NCI-H2081 (cell line): ENCODE results near the gene FAM120B.
"Not testable (repeated sequence)": the region's sequence is repeated elsewhere in the genome, so short reads cannot be mapped to it uniquely, and the experiment has no call there.

Experiments
- DNase-seq, 2 experiments: peaks; one replicate each; lab custom pipeline; 2025; lab: John Stamatoyannopoulos, UW

FAM120B gene

DNA sequence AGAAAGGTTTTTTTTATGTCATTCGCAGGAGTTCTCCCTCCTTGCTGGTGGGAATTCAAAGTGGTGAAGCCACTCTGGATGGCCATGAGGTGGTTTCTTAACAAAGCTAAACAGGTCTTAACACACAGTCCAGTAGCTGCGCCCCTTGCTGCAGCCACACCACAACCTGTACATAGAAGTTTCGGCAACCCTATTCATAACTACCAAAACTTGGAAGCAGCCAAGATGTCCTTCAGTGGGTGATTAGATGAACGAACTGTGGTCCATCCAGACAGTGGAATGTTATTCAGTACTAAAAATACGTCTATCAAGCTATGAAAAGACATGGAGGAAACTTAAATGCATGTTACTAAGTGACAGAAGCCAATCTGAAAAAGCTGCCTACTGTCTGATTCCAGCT, 78.9 kb downstream of the FAM120B start:
- no peak for DNase-seq

DNA sequence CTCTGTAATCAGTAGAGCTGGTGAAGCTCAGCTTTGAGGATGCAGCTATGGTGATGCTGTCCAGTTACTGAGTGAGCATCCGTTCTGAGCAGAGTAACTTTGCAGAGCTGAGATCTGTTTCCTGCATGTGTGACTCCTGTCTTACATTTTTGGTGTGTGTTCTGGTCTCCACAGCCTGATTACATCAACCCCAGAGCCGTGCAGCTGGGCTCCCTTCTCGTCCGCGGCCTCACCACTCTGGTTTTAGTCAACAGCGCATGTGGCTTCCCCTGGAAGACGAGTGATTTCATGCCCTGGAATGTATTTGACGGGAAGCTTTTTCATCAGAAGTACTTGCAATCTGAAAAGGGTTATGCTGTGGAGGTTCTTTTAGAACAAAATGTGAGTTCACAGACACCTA, 81.6 kb downstream of the FAM120B start:
- DNase-seq = no peak

- no peak for DNase-seq
These were observed 86.5 kb downstream of the FAM120B start for GRCh38 chr6:170393033-170393432.

- DNase-seq = no peak
These were observed 87.3 kb downstream of the FAM120B start for GRCh38 chr6:170393807-170394399.

GRCh38 chr6:170394980-170395379, 88.4 kb downstream of the FAM120B start:
- DNase-seq = no peak

- DNase-seq = not testable (repeated sequence)
These were observed 92.3 kb downstream of the FAM120B start for GRCh38 chr6:170398743-170399369.

GRCh38 chr6:170399955-170400558, 93.5 kb downstream of the FAM120B start:
- not testable (repeated sequence) for DNase-seq

DNA sequence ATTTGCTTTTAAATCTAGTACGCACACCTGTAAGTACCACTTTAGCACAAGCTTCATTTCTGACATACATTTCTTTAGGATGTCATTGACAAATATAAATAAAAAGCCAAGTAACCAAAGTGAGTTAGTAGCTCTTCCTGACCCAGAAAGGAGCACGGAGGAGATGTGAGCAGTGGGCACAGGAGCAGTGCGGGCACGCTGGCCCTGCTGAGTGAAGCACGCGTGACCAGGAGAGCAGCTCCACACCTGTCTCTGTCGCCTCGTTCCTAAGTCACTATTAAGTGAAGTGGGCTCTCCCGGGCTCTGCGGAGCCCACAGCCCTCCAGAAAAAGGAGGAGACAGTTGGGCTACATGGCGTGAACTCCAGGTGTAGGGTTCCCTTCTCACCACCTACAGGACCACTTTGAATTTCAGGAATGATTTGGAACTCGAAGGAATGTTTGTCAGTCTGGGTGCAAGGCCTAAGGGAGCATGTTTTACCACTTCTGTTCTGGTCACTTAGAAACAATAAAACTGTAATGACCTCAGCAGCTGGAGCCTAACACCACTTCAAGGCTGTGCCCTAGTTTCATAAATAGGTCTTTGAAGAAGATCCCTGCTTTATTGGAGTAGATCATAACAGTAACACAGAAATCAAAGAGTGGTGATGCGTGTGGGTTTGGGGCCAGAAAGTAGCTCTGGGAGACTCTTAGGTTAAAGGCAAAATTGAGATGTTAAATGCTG, 95.9 kb downstream of the FAM120B start:
- no peak for DNase-seq

GRCh38 chr6:170403451-170403850, 96.9 kb downstream of the FAM120B start:
- no peak for DNase-seq

DNA sequence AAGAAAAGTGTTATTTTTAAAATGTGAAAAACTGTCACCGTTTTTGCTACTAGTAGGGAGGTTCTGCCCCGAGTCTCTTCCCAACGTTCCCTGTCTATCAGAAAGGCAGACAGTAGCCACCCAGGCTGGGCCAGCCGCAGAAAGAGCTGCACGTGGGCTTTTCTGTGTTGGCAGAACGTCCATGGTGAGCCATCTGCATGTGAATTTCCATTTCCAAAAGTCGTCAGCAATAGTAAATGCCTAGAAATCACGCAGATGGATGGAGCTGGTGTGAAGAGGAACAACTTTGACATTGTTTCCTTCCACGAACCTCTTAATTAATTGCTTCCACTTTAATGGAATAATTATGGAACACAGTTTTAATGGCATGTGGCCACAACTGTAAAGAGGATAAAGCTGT, 97.5 kb downstream of the FAM120B start:
- DNase-seq = no peak

DNA sequence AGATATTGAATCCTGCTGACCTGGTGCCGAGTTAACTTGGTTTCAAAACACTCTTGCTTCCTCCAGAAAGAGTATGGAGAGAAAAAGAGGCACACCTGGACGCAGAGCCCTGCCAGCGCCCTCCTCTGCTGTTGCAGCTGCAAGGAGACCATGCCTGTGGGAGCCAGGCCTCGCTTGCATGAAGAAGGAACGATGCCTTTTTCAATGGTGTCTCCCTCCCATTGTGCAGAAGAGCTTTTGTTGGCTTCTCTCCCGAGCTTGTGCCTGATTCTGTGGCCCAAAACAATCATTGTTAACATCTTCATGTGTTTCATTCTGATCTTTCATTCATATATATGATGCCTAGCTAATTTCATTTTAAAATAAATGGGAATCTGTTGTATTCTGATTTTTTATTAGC, 98.1 kb downstream of the FAM120B start:
- no peak for DNase-seq

- DNase-seq = no peak
These were observed 98.9 kb downstream of the FAM120B start for GRCh38 chr6:170405311-170405975.

DNA sequence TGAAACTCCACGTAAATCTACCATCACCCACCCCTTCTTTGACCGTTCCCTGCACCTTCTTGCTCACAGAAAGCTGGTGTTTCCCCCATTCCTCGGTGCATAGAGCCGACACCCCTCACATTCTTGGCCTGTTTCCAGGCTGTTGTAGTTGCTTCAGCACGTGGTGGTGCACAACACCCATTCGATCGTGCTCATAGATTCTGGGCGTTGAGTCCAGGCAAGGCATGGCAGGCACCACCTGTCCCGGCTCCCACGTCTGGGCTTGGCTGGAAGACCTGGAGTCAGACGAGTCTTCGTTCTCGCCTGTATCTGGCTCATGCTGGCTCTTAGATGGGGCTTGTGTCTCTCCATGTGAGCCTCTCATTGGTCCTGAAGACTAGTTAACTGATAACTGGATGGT, 100.6 kb downstream of the FAM120B start:
- no peak for DNase-seq

- no peak for DNase-seq
These were observed 101.4 kb downstream of the FAM120B start for GRCh38 chr6:170407932-170408331.

GRCh38 chr6:170409746-170410145, 103.2 kb downstream of the FAM120B start:
- not testable (repeated sequence) for DNase-seq

DNA sequence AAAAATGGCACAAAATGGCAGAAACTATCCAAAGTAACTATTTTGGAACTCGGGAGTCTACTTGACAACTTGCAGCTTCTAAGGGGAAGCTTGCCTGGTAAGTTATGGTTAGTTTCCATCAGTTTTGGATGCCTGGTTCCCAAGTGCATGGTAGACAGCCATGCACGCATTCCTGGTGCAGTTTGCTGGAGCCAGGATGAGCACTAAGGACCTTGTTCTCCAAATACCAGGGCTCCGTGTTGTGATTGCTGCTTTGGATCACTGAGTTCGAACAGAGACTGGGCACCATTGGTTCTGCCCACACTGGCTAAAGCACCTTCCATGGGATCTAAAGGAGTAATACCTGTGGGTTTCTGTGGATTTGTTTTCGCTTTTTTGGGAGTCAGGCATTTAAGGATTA, 103.7 kb downstream of the FAM120B start:
- DNase-seq = no peak

GRCh38 chr6:170415318-170415717, 108.8 kb downstream of the FAM120B start:
- DNase-seq = no peak

DNA sequence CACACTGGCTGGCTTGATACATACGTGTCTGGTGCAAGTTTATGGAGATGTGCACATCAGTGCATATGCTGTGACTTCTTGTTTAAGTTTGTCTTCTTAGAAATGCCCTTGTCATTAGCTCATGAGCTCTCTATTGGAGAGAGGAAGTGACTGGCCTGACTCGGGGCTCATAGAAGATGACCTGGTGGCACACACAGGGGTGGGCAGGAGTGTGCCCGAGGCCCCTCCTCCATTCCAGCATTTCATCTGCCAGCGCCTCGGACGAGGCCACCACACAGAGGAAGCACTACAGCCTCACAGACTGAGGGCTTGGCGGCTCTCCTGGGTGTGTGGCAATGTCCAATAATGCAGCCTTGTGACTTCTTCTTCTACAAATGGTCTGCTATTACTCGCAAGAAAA, 109.7 kb downstream of the FAM120B start:
- no peak for DNase-seq

- DNase-seq = no peak
These were observed 110.5 kb downstream of the FAM120B start for GRCh38 chr6:170416959-170417606.

- no peak for DNase-seq
These were observed 111.3 kb downstream of the FAM120B start for GRCh38 chr6:170417881-170418280.

DNA sequence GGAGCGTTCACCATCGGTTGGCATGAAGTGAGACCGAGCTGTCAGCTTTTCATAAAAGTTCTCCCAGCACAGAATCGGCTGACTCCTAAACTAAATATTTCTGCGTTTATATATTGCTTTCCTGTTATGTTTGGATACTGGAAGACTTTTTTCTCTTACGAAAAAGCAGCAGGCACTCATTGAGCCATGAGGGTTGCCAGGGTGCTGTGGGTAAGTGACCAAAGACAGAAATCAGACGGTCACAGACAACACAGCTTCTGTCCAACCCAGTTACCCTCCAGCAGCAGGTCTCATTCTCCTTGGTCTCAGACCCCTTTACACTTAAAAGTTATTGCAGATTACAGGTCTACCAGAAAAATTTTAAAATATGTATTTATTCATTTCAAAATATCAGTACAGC, 113.7 kb downstream of the FAM120B start:
- DNase-seq = no peak
